HG03571 (cell line): ENCODE measurements around the gene SSRP1.
"Not testable (repeated sequence)": the region's sequence is repeated elsewhere in the genome, so short reads cannot be mapped to it uniquely, and the experiment has no call there.

Experiments
- ATAC-seq: cut with Tn5 transposase; IDR thresholded peaks from one replicate; pipeline ENCODE4 v1.9.1; 2021; ENCODE audit not compliant: unreplicated experiment

Gene SSRP1

DNA sequence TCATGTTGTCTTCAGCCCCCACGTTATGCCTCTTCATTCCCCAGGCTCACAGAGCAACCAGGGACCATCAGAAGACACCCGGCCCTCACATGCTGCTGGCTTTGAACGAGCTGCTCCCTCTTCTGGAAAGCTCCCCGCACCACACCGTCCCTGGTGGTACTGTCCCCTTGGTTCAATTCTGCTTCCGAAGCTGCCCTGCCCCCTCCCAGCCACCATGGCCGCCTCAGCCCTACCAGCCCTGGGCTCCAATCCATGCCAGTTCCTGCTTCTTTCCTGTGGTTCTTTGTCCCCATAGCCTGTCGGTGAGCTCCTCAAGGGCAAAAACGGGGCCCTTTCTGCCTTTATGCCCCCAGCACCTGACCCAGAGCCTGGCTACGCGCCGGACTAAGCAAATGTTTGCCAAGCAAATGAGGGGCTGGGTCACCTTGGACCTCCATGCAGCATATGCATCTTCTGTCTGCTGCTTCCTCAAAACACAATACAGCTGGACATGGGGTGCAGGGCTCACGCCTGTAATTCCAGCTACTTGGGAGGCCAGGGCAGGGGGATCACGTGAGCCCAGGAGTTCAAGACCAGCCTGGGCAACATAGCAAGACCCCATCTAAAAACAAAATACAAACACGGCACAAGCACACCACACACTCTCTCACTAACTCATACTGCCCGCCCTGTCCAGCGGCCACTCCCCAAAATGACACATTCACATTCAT, 32.3 kb downstream of the SSRP1 start:
- no peak for ATAC-seq

GRCh38 chr11:57302489-57302888, 33.2 kb downstream of the SSRP1 start:
- ATAC-seq, result no peak

DNA sequence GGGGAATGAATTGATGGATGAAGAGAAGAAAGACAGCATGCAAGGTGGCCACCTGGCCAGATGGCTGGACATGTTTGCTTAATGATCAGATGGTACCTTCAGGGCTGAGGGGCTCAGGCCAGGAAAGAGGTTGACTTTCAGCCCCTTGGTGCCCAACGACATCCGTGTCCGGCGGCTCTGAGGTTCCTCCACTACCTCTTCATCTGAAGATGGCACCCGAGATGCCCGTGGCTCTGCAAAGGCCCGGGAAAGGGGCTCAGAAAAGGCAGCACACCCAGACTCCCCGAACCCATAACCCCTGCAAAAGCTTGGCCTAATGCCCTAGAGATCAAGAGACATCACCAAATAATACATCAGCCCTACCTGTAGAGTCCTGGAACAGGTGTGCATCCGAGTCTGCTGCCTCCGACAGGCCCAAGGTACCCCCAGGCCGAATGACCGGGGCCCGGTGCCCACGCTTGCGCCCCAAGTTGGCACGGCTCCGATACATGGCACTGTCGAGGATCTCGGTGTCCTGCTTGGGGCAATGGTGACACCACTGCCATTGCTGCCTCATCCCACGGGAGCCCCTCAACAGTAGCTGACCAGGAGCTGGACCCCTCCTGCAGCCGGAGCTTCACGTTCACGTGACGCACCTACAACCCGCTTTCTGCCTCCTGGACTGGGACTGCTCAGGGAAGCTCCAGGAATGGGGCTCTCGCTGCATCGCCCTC, 33.8 kb downstream of the SSRP1 start:
- ATAC-seq, result no peak

DNA sequence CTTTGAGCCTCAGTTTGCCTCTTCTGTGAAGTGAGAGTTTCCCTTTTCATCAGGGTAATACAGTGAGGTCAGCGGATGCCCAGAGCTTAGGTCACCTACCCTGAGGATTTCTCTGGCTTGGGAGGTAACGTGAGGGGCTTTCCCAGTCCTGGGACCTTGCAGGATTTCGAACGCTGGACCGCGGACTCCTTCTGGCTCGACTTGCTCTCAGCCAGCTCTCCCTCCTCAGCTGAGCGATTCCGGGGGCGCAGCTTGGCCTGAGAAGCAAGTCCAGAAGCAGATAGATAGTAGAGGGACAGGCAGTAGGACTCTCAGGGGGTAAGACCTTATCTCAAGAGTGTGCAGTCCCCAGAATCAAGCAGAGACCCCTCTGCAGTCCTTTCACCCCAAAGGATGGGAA, 34.9 kb downstream of the SSRP1 start:
- ATAC-seq, result no peak

- no peak for ATAC-seq
Measured at GRCh38 chr11:57299150-57299737, 36.4 kb downstream of the SSRP1 start.

DNA sequence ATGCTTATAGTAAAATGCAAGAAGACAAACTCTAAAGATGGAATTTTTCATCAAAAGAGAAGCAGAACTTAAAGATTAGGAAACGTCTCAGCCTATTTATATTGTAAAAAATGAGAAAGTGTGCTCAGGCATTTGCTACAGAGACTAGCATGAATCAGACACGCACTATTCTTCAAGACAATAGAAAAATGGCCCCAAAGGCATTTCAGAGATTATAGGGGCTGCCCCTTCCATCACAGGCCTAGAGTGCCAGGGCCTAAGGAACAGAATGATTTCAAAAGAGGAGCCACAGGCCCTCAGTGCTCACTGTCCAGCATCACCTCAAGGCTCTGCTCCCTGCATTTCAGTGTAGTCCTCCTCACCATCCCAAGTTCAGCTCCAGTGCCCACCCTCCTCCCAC, 38.5 kb downstream of the SSRP1 start:
- ATAC-seq, result no peak

DNA sequence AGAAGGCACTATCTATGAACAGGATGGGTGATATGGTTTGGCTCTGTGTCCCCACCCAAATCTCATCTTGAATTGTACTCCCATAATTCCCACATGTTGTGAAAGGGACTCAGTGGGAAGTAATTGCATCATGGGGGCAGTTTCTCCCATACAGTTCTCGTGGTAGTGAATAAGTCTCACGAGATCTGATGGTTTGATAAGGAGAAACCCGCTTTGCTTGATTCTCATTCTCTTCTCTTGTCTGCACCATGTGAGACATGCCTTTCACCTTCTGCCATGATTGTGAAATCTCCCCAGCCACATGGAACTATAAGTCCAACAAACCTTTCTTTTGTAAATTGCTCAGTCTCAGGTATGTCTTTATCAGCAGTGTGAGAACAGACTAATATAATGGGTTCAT, 39.5 kb downstream of the SSRP1 start:
- ATAC-seq, result not testable (repeated sequence)

- ATAC-seq, result no peak
Measured at GRCh38 chr11:57294225-57295131, 41.2 kb downstream of the SSRP1 start.

- no peak for ATAC-seq
Measured at GRCh38 chr11:57290288-57290687, 45.4 kb downstream of the SSRP1 start.

DNA sequence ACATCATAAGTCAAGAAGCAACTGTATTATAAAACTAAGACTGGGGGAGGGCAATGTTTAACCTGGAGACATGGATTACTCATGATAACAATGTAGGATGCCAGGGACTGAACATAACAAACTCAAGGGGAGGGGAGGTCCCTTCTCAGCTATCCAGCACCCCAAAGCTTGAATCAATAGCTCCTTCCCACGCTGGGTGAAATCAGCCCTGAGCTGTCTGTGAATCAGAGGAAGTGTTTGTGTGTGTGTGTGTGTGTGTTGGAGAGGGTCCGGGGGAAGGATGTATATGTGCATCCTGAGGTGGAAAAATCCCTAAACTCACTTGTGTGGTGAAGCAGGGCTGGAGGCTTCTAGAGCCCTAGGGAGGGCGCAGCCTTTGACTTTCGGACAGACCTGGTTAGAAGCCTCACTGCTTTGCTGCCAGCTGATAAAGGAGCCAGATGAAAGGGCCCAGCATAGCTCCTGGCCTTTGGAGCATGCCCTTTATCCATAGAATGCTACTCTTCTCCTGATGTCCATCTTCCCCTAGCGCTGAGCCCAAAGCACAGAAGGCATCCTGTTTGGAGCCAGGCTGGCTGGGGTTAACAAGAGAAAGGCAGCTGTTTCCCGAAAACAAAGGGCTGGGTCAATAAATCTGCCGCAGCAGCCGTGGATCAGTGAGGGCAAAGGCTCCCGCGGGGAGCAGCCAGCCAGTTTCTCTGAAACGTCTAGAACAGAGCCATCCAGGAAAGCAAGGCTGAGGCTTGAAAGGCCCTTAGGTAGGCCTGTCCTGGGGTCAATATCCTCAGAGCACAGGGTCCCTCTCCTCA, 46.7 kb downstream of the SSRP1 start:
- ATAC-seq, result no peak

DNA sequence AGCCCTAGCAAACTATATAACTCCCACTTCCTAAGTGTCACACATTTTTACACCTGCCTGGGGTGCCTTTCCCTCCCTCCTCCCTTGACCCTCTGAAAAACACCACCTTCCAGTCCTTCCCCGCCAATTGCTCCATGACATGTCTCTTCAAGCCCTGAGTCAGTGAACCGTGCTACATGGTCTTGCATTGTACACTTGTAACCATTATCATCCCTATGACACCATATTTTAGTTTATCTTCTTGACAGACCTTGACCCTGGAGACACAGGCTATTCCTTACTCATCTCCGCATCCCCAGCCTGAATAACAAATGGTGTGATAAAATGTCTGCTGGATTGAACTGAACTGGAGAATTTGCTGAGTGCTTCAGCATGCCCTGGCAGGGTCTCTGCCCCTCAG, 47.8 kb downstream of the SSRP1 start:
- no peak for ATAC-seq

- no peak for ATAC-seq
Measured at GRCh38 chr11:57283231-57283990, 52.3 kb downstream of the SSRP1 start.

GRCh38 chr11:57281546-57281945, 54.1 kb downstream of the SSRP1 start:
- not testable (repeated sequence) for ATAC-seq

GRCh38 chr11:57279116-57279515, 56.6 kb downstream of the SSRP1 start:
- ATAC-seq, result no peak

DNA sequence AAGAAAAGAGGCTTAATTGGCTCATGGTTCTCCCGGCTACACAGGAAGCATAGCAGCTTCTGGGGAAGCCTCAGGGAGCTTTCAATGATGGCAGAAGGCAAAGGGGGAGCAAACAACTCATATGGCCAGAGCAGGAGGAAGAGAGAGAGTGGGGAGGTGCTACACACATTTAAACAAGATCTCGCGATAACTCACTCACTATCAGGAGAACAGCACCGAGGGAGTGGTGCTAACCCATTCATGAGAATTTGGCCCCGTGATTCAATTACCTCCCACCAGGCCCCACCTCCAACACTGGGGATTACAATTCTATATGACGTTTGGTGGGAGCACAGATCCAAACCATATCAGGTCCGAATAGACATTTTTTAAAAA, 57.0 kb downstream of the SSRP1 start:
- ATAC-seq, result no peak

- peak; percentile 64 for ATAC-seq
Measured at GRCh38 chr11:57277845-57278720, 57.6 kb downstream of the SSRP1 start.

- ATAC-seq, result no peak
Measured at GRCh38 chr11:57276971-57277675, 58.6 kb downstream of the SSRP1 start.
